DMS153 treated with DMSO at 0.1 percent for 48 hours (cell line): Measurements from ENCODE around the gene EFNA5.

Source experiments
- DNase-seq: peaks from one replicate; lab custom pipeline; 2025; ENCODE audit not compliant: unreplicated experiment; lab: John Stamatoyannopoulos, UW

EFNA5 gene

GRCh38 chr5:107670932-107671741, at the start of gene EFNA5:
Gene EFNA5 (minus strand): TSS chr5:107670937.
- no peak for DNase-seq

- no peak for DNase-seq
Measured at GRCh38 chr5:107719034-107719606, 48.4 kb upstream of the EFNA5 start.

GRCh38 chr5:107717816-107718215, 47.1 kb upstream of the EFNA5 start:
- DNase-seq, result no peak

GRCh38 chr5:107713228-107713627, 42.5 kb upstream of the EFNA5 start:
- DNase-seq, result no peak

- DNase-seq, result no peak
Measured at GRCh38 chr5:107712359-107712870, 41.7 kb upstream of the EFNA5 start.

GRCh38 chr5:107705402-107706014, 34.8 kb upstream of the EFNA5 start:
- no peak for DNase-seq

- no peak for DNase-seq
Measured at GRCh38 chr5:107704681-107705401, 34.1 kb upstream of the EFNA5 start.

GRCh38 chr5:107700481-107700880, 29.7 kb upstream of the EFNA5 start:
- DNase-seq, result no peak

GRCh38 chr5:107699425-107699824, 28.7 kb upstream of the EFNA5 start:
- no peak for DNase-seq

- no peak for DNase-seq
Measured at GRCh38 chr5:107698286-107698685, 27.5 kb upstream of the EFNA5 start.

- no peak for DNase-seq
Measured at GRCh38 chr5:107696498-107696897, 25.8 kb upstream of the EFNA5 start.

GRCh38 chr5:107696080-107696479, 25.3 kb upstream of the EFNA5 start:
- DNase-seq, result no peak

- DNase-seq, result no peak
Measured at GRCh38 chr5:107687937-107688336, 17.2 kb upstream of the EFNA5 start.

- no peak for DNase-seq
Measured at GRCh38 chr5:107687404-107687803, 16.7 kb upstream of the EFNA5 start.

GRCh38 chr5:107682533-107682932, 11.8 kb upstream of the EFNA5 start:
- no peak for DNase-seq

- DNase-seq, result no peak
Measured at GRCh38 chr5:107680799-107681198, 10.1 kb upstream of the EFNA5 start.

- DNase-seq, result no peak
Measured at GRCh38 chr5:107680099-107680498, 9.4 kb upstream of the EFNA5 start.

GRCh38 chr5:107676702-107677101, 6.0 kb upstream of the EFNA5 start:
- DNase-seq, result no peak

GRCh38 chr5:107675201-107675600, 4.5 kb upstream of the EFNA5 start:
- DNase-seq, result no peak

GRCh38 chr5:107674655-107675054, 3.9 kb upstream of the EFNA5 start:
- no peak for DNase-seq

GRCh38 chr5:107673368-107674136, 2.8 kb upstream of the EFNA5 start:
- DNase-seq, result peak; percentile 69
